HG02642 (cell line): Measurements from ENCODE around the gene EXOC4.

Source experiments
- ATAC-seq: cut with Tn5 transposase; IDR thresholded peaks from one replicate; pipeline ENCODE4 v1.9.1; 2021; ENCODE audit warnings: mild to moderate bottlenecking; ENCODE audit not compliant: unreplicated experiment, poor library complexity

EXOC4 gene

DNA sequence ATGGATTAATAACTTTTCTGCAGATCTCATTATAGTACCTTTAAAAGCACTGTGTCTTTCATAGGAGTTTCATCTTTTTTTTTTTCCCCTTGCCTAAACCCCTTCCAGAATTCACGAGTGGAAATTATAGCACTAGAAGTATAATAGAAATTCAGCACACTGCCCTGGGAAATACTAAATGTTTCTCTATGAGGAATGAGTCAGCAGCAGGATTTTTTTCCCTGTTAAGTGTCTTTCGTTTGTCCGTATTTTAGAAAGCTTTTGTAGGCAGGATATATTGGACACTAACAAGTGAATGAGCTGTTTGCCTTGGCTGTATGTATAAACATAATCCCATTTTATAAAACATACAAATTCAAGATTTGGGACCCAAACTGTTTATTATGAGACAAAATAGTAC is 105.8 kb downstream of the EXOC4 start:
- ATAC-seq, result no peak

DNA sequence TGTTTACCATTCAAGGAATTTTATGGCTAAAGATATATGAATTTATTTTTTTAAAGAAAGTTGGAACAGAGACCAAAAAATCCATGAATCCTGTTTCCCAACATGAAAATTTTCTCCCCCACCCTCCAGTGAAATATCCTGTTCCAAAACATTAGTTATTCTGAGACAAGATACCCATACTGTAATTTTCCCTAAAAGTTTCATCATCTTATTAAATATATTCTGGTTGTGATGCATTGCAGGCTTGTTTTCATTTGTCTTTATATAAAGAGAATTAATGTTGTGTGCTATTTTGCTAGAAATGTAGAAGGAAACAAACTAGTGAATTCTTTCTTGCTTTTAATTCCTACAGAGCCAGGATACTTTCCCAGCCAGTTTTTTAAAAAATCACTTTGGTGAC is 106.6 kb downstream of the EXOC4 start:
- ATAC-seq, result no peak

DNA sequence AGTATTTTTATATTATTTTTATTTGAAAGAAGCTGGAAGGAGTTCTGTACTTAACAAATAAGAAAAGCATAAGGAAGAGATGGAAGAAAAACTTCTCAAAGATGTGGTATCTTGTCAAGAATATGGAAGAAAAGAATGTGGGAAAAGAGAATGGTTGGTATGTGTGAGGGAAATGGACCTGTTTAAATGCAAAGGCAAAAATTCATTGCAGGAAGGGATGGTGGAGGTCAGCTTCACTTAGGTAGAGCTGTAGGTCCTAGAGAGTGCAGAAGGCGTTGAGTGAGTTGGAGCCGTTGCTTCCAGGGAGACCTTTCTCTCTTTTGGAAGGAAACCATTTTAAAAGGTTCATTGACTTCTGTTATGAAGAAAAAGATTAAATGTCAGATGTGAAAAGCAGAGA is 107.3 kb downstream of the EXOC4 start:
- ATAC-seq, result no peak

GRCh38 chr7:133361806-133362205 is 108.9 kb downstream of the EXOC4 start:
- no peak for ATAC-seq

GRCh38 chr7:133364959-133365690 is 112.2 kb downstream of the EXOC4 start:
- ATAC-seq, result no peak

DNA sequence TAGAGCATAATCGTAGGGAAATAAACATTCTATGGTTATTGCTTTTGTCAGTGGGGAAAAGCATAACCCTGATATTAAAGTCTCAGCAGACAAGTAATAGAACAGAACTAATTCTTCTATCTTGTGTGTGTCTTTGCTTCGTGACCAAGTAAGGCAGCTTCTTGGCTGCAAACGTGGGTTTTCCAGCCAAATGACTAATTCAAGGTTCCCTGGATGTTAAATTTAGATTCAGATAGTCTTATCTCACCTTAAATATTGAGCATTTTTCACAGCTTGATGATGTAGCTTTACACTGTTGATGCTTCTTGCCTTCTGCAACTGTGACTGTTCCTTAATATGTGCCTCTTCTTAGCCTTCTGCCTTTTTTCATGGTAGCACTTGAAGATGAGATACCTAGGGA is 113.0 kb downstream of the EXOC4 start:
- no peak for ATAC-seq

GRCh38 chr7:133367561-133367960 is 114.7 kb downstream of the EXOC4 start:
- ATAC-seq, result no peak

- ATAC-seq, result no peak
Observed at GRCh38 chr7:133369130-133369529, 116.3 kb downstream of the EXOC4 start.

DNA sequence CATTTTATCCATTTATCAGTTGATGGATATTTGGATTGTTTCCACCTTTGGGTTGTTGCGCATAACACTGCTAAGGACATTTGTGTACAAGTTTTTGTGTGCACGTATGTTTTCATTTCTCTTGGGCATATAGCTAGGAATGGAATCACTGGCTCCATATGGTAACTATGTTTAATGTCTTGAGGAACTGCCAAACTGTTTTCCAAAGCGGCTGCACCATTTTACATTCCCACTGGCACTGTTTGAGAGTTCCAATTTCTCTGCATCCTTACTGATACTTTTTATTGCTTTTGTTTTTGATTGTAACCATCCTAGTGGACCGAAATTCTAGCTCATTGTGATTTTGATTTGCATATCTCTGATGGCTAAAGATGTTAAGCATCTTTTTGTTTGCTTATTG is 118.7 kb downstream of the EXOC4 start:
- no peak for ATAC-seq

GRCh38 chr7:133372337-133372736 is 119.5 kb downstream of the EXOC4 start:
- no peak for ATAC-seq

DNA sequence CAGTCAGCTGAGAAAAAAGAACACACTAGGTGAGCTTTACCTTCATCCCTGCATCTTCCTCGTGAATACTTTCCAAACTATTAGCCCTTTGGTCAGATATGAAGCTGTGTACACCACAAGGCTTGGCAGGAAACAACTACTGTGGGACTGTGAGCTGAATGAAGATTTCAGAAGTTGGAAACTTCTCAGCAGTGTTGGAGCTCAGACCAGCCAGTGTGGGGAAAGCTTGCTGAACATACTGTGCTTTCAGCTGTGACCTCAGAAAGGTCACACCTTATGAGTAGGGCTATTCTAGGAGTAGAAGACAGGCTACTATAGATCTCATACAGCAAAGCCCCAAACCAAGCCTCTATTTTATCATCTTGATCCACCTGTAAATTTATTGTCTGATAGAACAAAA is 123.6 kb downstream of the EXOC4 start:
- ATAC-seq, result no peak

- no peak for ATAC-seq
Observed at GRCh38 chr7:133381965-133382364, 129.1 kb downstream of the EXOC4 start.

DNA sequence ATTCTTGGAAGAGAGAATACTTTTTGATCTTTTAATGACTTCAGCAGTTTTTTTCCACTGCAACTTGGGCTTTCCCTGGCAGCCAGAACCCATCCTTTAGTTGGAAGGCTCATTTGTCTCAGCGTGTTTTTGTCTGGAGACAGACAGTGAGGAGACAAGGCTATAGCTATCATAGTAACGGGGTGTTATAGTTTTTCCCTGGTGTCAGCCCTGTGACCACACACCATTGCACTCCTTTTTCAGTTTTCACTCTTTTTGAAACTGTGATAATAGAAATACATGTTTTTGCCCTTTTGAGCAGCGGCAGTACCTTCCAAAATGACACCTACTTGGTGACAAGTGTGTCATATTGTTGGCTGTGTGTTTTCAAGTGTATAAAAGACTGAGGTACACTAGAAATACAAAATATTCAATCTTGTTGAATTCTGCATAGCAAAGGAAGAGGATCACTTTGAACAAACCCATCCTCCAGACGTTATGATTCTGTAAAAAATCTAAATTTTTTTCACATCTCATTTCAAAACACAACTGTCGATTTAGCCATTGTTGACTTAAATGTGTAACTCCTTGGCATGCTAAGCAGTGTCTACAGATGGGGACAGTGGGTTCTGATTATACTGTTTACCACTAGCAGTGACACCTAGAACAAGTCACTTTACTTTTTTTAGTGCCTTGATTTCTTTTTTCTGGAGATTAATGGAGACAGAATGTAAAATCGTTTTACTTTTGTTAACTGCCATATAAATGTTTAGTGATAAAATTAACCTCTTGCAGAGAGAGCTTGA is 130.1 kb downstream of the EXOC4 start:
- no peak for ATAC-seq

- no peak for ATAC-seq
Observed at GRCh38 chr7:133386205-133386604, 133.3 kb downstream of the EXOC4 start.

GRCh38 chr7:133389727-133390126 is 136.8 kb downstream of the EXOC4 start:
- ATAC-seq, result no peak

GRCh38 chr7:133391206-133391605 is 138.3 kb downstream of the EXOC4 start:
- no peak for ATAC-seq

GRCh38 chr7:133394369-133394768 is 141.5 kb downstream of the EXOC4 start:
- no peak for ATAC-seq

DNA sequence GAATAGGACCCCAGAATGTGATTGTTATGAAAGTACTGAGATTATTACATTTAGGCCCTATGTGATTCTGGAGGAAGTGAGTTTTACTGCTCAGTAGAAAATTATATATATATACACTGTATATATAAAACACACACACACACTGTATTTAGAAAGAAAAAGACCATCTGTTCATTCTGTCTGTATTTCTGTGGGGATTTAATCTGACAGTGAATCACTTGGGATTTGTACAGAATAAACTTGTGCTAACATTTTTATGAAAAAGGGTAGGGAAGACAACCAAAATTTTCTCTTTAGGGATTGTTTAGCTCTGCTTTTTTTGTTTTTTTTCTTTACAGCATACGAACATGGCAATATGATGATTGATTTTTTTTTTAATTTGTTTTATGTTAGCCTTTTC is 142.7 kb downstream of the EXOC4 start:
- ATAC-seq, result no peak

DNA sequence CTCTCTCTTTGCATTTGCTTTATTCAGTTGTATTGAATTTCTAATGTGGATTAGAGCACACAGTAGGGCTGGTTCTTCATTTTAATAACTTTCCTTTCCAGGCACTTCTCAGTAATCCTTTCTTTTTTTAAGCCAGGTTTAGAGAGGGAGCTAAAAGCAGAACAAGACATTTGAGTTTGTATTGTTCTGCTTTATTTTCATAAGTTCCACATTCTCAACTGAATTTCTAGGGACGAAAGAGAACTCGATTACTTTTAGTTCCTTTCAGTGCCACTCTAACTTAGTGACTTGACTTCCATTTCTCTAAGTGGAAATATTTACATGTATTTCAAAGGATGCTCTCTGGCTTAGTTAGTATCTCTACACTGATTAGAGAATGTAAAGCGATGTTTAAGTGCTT is 145.6 kb downstream of the EXOC4 start:
- no peak for ATAC-seq

- ATAC-seq, result no peak
Observed at GRCh38 chr7:133401225-133401624, 148.3 kb downstream of the EXOC4 start.

DNA sequence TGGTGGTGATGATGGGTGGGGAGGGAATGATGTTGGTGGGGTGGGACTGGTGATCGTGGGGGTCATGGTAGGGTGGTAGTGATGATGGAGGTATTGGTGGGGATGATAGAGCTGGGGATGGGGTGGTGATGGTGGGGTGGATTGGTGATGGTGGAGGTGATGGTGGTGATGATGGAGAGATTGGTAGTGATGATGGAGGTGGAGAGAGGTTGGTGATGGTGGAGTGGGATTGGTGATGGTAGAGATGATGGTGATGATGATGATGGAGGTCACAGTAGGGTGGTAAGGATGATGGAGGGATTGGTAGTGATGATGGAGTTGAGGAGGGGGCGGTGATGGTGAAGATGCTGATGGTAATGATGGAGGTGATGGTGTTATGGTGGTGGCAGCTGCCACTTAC is 155.3 kb downstream of the EXOC4 start:
- ATAC-seq, result no peak

DNA sequence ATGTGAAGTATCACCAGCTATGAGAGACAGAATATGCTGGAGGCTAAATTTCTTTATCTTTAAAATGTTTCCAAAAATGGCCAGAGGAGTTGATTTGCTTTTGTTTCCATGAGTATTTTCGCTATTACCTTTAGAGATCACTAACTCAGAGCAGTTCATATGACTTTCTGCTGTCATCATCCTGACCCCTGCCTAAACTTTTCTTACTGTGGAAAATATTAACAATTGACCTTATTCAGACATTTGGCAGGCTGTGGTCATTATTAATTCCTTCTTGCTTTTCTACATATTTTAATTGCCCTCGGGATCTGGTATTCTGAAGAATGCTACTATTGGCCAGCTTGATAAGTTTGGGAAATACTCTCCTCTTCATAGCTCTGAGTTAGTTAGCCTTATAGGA is 156.5 kb downstream of the EXOC4 start:
- no peak for ATAC-seq
